ENCODE data around the gene PDCD2L.

Gene PDCD2L

DNA sequence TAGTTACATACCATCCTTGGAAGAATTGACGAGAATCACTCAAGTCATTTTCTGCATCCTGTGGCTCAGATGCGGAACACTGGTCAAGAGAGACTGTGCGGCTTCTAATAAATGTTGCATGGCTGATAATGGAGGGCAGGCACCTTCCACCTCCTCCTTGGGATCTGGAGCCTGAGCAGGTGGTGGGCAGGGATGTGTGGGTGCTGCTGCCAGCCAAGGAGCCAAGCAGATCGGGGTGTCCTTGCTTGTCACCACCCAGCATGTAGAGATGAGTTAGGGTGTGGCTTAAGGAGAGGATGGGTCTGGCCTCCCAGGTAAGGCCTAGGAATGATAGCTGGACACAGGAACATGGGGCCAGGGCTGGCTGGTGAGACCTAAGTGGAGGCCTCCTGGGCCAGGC, 21.7 kb upstream of the PDCD2L start:
- H3K9me2 ChIP-seq (replicated peaks; ENCODE audit: insufficient read depth, low read length) = no peaks in the 10 kb centered on the region
- no peak overlapping the region for H3K4me2 ChIP-seq (ENCODE audit: low read depth, low read length, poor library complexity, severe bottlenecking)
- no peaks in the 10 kb centered on the region for H3F3A ChIP-seq (ENCODE audit: insufficient read depth)
- H4K20me1 ChIP-seq (ENCODE audit: low read depth, low read length) = no peaks in the 10 kb centered on the region
- H3K27ac ChIP-seq (ENCODE audit: low read depth, low read length) = no peak overlapping the region
- TF ChIP-seq, protein P1, sequence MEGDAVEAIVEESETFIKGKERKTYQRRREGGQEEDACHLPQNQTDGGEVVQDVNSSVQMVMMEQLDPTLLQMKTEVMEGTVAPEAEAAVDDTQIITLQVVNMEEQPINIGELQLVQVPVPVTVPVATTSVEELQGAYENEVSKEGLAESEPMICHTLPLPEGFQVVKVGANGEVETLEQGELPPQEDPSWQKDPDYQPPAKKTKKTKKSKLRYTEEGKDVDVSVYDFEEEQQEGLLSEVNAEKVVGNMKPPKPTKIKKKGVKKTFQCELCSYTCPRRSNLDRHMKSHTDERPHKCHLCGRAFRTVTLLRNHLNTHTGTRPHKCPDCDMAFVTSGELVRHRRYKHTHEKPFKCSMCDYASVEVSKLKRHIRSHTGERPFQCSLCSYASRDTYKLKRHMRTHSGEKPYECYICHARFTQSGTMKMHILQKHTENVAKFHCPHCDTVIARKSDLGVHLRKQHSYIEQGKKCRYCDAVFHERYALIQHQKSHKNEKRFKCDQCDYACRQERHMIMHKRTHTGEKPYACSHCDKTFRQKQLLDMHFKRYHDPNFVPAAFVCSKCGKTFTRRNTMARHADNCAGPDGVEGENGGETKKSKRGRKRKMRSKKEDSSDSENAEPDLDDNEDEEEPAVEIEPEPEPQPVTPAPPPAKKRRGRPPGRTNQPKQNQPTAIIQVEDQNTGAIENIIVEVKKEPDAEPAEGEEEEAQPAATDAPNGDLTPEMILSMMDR (IDR thresholded peaks at IDR 0.05; ENCODE audit: insufficient read depth, low read length, poor library complexity, severe bottlenecking) = no peak
- no peak for TF ChIP-seq EZH2phosphoT487 (conservative IDR thresholded peaks at IDR 0.05; ENCODE audit: low read length)
- no peaks in the 10 kb centered on the region for H3K79me2 ChIP-seq (ENCODE audit: insufficient read depth, low read length)
- H3K9me3 ChIP-seq (ENCODE audit: insufficient read depth, low read length) = no peaks in the 10 kb centered on the region
- no peaks in the 10 kb centered on the region for H3K27me3 ChIP-seq (ENCODE audit: low read length)
- peaks cover 11% of the 10 kb centered on the region; the same call in 1 of the 2 replicates for H3K36me3 ChIP-seq (ENCODE audit: low read length)
- no peak overlapping the region for H2AFZ ChIP-seq (ENCODE audit: low read depth, low read length, severe bottlenecking)
- no peak overlapping the region for H3K4me3 ChIP-seq (ENCODE audit: insufficient read depth, low read length, poor library complexity, severe bottlenecking)
- no peak overlapping the region for H3K9ac ChIP-seq (ENCODE audit: low read length)

DNA sequence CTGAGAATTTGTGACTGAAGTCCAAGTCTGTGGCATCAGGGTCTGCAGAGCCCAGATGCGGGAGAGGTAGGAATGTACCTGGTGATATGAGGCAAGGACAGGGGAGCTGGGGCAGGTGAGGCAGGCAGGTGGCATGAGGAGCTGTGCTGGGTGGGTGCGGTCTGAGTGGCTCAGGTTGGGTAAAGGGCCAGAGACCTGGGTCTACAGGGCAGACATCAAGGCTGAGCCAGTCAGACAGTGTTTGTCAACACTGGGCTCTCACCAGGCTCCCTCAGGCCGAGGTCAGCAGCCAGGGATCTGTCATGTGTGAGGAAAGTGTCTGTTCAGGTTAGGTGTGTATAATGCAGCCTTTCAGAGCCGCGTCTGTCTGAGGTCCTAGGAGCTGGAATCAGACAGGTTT, 20.6 kb upstream of the PDCD2L start:
- Histone ChIP-seq H3K79me2 (ENCODE audit: insufficient read depth, low read length) (no peaks in the 10 kb centered on the region), H3K9me3 (ENCODE audit: insufficient read depth, low read length) (no peaks in the 10 kb centered on the region), H3K27ac (ENCODE audit: low read depth, low read length) (no peak overlapping the region), H3K4me3 (ENCODE audit: insufficient read depth, low read length, poor library complexity, severe bottlenecking) (no peak overlapping the region), H3K27me3 (ENCODE audit: low read length) (no peaks in the 10 kb centered on the region), H2AFZ (ENCODE audit: low read depth, low read length, severe bottlenecking) (no peak overlapping the region), H3F3A (ENCODE audit: insufficient read depth) (no peaks in the 10 kb centered on the region), H3K36me3 (ENCODE audit: low read length) (peaks cover 7% of the 10 kb centered on the region; the same call in 1 of the 2 replicates), H3K9me2 (replicated peaks; ENCODE audit: insufficient read depth, low read length) (no peaks in the 10 kb centered on the region), H3K4me2 (ENCODE audit: low read depth, low read length, poor library complexity, severe bottlenecking) (no peak overlapping the region), H3K9ac (ENCODE audit: low read length) (no peak overlapping the region), H4K20me1 (ENCODE audit: low read depth, low read length) (no peaks in the 10 kb centered on the region)
- TF ChIP-seq, protein P1 (IDR thresholded peaks at IDR 0.05; ENCODE audit: insufficient read depth, low read length, poor library complexity, severe bottlenecking) = no peak
- TF ChIP-seq EZH2phosphoT487 (conservative IDR thresholded peaks at IDR 0.05; ENCODE audit: low read length) = no peak

DNA sequence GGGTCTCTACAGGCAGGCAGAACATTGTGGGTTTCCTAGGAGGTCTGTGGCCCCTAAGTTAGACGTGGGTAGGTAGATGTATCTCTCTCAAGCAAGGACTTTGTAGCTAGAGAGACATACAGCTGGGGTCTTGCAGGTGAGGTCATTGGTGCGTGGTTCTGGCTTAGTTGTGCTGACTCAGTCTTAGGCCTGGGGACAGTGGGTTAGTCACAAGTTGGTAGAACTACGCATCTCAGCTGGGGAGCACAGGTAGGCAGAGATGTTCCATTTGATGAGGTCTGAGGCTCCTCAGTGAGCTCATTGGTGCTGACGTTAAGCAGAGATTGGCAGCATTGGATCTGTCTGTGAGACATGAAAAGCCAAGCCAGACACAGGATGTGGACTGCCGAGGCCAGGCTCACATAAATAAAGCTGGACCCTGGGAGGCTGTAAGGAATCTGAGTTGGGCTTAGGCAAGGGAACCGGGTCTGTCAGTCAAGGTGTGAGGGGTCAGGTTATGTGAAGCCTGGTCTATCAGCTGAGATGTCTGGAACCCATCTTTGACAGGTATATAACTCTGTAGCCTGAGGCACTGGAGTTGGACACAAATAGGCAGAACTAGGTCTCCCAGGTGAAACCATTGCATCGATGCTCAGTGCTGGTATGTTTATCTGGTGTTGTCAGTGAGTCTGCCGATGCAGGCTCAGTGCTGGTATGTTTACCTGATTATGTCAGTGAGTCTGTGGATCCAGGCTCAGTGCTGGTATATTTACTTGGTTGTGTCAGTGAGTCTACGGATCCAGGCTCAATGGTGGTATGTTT, 17.4 kb upstream of the PDCD2L start:
- no peaks in the 10 kb centered on the region for H4K20me1 ChIP-seq (ENCODE audit: low read depth, low read length)
- no peak overlapping the region for H3K4me2 ChIP-seq (ENCODE audit: low read depth, low read length, poor library complexity, severe bottlenecking)
- TF ChIP-seq EZH2phosphoT487 (conservative IDR thresholded peaks at IDR 0.05; ENCODE audit: low read length) = no peak
- TF ChIP-seq, protein P1 (IDR thresholded peaks at IDR 0.05; ENCODE audit: insufficient read depth, low read length, poor library complexity, severe bottlenecking) = no peak
- H3K9me2 ChIP-seq (replicated peaks; ENCODE audit: insufficient read depth, low read length) = no peaks in the 10 kb centered on the region
- no peaks in the 10 kb centered on the region for H3K79me2 ChIP-seq (ENCODE audit: insufficient read depth, low read length)
- peaks cover 10% of the 10 kb centered on the region; the same call in 1 of the 2 replicates for H3K36me3 ChIP-seq (ENCODE audit: low read length)
- no peak overlapping the region for H3K9ac ChIP-seq (ENCODE audit: low read length)
- no peaks in the 10 kb centered on the region for H3F3A ChIP-seq (ENCODE audit: insufficient read depth)
- H3K27ac ChIP-seq (ENCODE audit: low read depth, low read length) = no peak overlapping the region
- no peak overlapping the region for H2AFZ ChIP-seq (ENCODE audit: low read depth, low read length, severe bottlenecking)
- no peaks in the 10 kb centered on the region for H3K27me3 ChIP-seq (ENCODE audit: low read length)
- H3K4me3 ChIP-seq (ENCODE audit: insufficient read depth, low read length, poor library complexity, severe bottlenecking) = no peak overlapping the region
- no peaks in the 10 kb centered on the region for H3K9me3 ChIP-seq (ENCODE audit: insufficient read depth, low read length)
